PC-3 (cell line): ENCODE data around the gene EIF2A. TPM values are rescaled to one million over a fixed set of nuclear protein-coding genes. Genes with fewer than 3 reads are reported as not detected.

Source experiments
- ATAC-seq: fragments of 200-7000 bp; cut with Tn5 transposase; 2 replicates; pipeline ENCODE4 v1.9.1; 2020; ENCODE audit warnings: mild to moderate bottlenecking, moderate library complexity
- BruUV-seq: library from RNA; stranded (reverse); fragments of 400-500 nt; replicated peaks from 2 replicates; lab custom pipeline; 2021; lab: Mats Ljungman, UMichigan
- CTCF ChIA-PET: fragments of 300-600 bp; sonication (Branson Sonifier 250); formaldehyde crosslinking; loops from one replicate; lab custom pipeline; 2022; ENCODE audit warnings: antibody characterized with exemption; lab: Charles Lee
- POLR2A ChIA-PET: fragments of 300-600 bp; sonication (Branson Sonifier 250); formaldehyde crosslinking; loops from one replicate; lab custom pipeline; 2022; ENCODE audit warnings: antibody characterized with exemption; ENCODE audit not compliant: unreplicated experiment; lab: Charles Lee
- DNase-seq: peaks from one replicate; pipeline ENCODE4 v3.0.0-alpha.2; 2015
- H2AFZ ChIP-seq: fragments of 300-600 bp; sonication (generic); 2 replicates; pipeline ENCODE4 v1.6.0; 2016; ENCODE audit warnings: antibody characterized with exemption, low read length
- H3F3A ChIP-seq: fragments of 300-600 bp; sonication (generic); one replicate; pipeline ENCODE4 v1.6.0; 2017; ENCODE audit warnings: antibody characterized with exemption, low read length, control low read depth, mild to moderate bottlenecking; ENCODE audit not compliant: unreplicated experiment
- H3K27ac ChIP-seq: fragments of 300-600 bp; sonication (generic); 2 replicates; pipeline ENCODE4 v1.5.1; 2016; ENCODE audit warnings: mild to moderate bottlenecking, low read length
- H3K27me3 ChIP-seq: fragments of 300-600 bp; sonication (generic); 2 replicates; pipeline ENCODE4 v1.6.1; 2016; ENCODE audit warnings: low read length, mixed read lengths
- H3K36me3 ChIP-seq: fragments of 300-600 bp; sonication (generic); 2 replicates; pipeline ENCODE4 v1.6.1; 2016; ENCODE audit warnings: low read depth, mixed run types, low read length, mixed read lengths
- H3K4me1 ChIP-seq: fragments of 300-600 bp; sonication (generic); 2 replicates; pipeline ENCODE4 v1.5.1; 2016; ENCODE audit warnings: low read length; ENCODE audit not compliant: insufficient read depth
- H3K4me2 ChIP-seq: fragments of 300-600 bp; sonication (generic); 2 replicates; pipeline ENCODE4 v1.6.0; 2016; ENCODE audit warnings: low read length
- H3K4me3 ChIP-seq: fragments of 300-600 bp; sonication (generic); 2 replicates; pipeline ENCODE4 v1.5.1; 2016; ENCODE audit warnings: mild to moderate bottlenecking, low read length, mixed read lengths
- H3K79me2 ChIP-seq: fragments of 300-600 bp; sonication (generic); 2 replicates; pipeline ENCODE4 v1.6.1; 2017; ENCODE audit warnings: low read length, mixed read lengths
- H3K9ac ChIP-seq: fragments of 300-600 bp; sonication (generic); 2 replicates; pipeline ENCODE4 v1.6.0; 2016; ENCODE audit warnings: mild to moderate bottlenecking, low read length
- H3K9me2 ChIP-seq: fragments of 300-600 bp; sonication (generic); replicated peaks from 2 replicates; pipeline ENCODE4 v1.6.1; 2016; ENCODE audit warnings: mixed run types, low read length, mixed read lengths
- H3K9me3 ChIP-seq: fragments of 300-600 bp; sonication (generic); 2 replicates; pipeline ENCODE4 v1.6.1; 2016; ENCODE audit warnings: low read length, mixed read lengths
- H4K20me1 ChIP-seq: fragments of 300-600 bp; sonication (generic); 2 replicates; pipeline ENCODE4 v1.6.1; 2016; ENCODE audit warnings: low read length, mixed read lengths
- EZH2 ChIP-seq: fragments of 300-600 bp; sonication (generic); IDR thresholded peaks from one replicate; pipeline ENCODE4 v1.6.1; 2017; ENCODE audit warnings: antibody characterized with exemption, mild to moderate bottlenecking, low read length; ENCODE audit not compliant: unreplicated experiment
- EZH2phosphoT487 ChIP-seq: fragments of 300-600 bp; sonication (generic); IDR thresholded peaks from 2 replicates; pipeline ENCODE4 v1.6.1; 2018; ENCODE audit warnings: mild to moderate bottlenecking, antibody characterized with exemption, low read length, borderline replicate concordance
- intact Hi-C: fragments of 100-400 bp; cut with micrococcal nuclease; formaldehyde crosslinking; loops from 2 replicates; pipeline ENCODE4 v1.9.0; 2023
- total RNA-seq: library from RNA; depleted of rRNA; stranded (reverse); fragments of >200 nt; gene quantifications from 2 replicates; pipeline ENCODE4 v1.2.3, GENCODE V29; 2014
- TF ChIP-seq, protein P1 (sequence below): fragments of 300-600 bp; sonication (generic); conservative IDR thresholded peaks from 2 replicates; pipeline ENCODE4 v1.5.1; 2017; ENCODE audit warnings: antibody characterized with exemption, low read depth, mild to moderate bottlenecking, low read length

The EIF2A gene
- total RNA-seq, 1 experiment from 2014 or later, result 92.4 TPM

DNA sequence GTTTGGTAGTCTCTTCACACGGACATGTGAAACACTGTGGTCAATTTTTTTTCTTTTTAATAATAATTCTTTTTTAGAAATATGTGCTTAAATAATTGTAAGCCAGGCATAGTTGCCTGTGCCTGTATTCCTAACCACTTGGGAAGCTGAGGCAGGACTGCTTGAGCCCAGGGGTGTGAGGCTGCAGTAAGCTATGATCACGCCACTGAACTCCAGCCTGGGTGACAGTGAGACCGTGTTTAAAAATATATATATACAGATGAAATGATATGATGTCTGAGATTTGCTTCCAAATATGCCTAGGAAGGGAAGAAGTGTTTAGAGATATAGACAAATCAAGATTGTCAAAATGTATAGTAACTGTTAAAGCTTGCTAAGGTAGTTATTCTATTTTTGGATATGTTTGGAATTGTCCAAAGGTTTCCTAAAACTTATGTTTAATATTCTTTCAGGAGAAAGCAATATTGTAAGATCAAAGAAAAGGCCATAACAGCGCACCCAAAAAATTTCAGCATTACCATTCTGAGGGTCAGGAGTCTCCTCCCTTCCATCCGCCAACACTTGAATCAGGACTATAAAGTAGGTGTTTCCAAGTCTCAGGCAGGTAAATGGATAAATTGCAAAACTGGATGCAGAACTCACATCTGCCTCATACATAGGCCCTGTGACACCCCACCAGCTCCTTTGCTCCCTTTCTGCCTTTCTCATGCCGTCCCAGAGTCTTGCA is 56.0 kb downstream of the EIF2A start:
- peaks cover 92% of the 10 kb centered on the region for H3K79me2 ChIP-seq
- H3K27ac ChIP-seq, result peak overlapping the region; percentile 85
- intact Hi-C loops, result loop anchor here (2.0 to 5.0 kb wide), 3 partner anchors 56 to 160 kb away; partner anchors contain the start of genes EIF2A, ERICH6, SERP1 and SIAH2
- BruUV-seq, result TSS peak; percentile 92
- no peak for TF ChIP-seq EZH2
- TF ChIP-seq EZH2phosphoT487, result no peak
- TF ChIP-seq, protein P1, sequence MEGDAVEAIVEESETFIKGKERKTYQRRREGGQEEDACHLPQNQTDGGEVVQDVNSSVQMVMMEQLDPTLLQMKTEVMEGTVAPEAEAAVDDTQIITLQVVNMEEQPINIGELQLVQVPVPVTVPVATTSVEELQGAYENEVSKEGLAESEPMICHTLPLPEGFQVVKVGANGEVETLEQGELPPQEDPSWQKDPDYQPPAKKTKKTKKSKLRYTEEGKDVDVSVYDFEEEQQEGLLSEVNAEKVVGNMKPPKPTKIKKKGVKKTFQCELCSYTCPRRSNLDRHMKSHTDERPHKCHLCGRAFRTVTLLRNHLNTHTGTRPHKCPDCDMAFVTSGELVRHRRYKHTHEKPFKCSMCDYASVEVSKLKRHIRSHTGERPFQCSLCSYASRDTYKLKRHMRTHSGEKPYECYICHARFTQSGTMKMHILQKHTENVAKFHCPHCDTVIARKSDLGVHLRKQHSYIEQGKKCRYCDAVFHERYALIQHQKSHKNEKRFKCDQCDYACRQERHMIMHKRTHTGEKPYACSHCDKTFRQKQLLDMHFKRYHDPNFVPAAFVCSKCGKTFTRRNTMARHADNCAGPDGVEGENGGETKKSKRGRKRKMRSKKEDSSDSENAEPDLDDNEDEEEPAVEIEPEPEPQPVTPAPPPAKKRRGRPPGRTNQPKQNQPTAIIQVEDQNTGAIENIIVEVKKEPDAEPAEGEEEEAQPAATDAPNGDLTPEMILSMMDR, result no peak
- H3K4me1 ChIP-seq, result peaks cover 50% of the 10 kb centered on the region
- ChIA-PET POLR2A (interaction anchor here (0.6 to 0.7 kb wide), 2 partner anchors 652 to 1213 kb away, joined by 3 read pairs; no protein-coding TSS in a partner anchor), CTCF (interaction anchor here (0.8 kb wide), 1 partner anchor 16 kb away, joined by 5 read pairs; no protein-coding TSS in a partner anchor)
- peak overlapping the region; percentile 94 for H3K4me2 ChIP-seq
- peaks cover 15% of the 10 kb centered on the region for H3F3A ChIP-seq
- H4K20me1 ChIP-seq, result peaks cover 30% of the 10 kb centered on the region
- H2AFZ ChIP-seq, result peak overlapping the region; percentile 77
- peak overlapping the region; percentile 94 for H3K4me3 ChIP-seq
- H3K9me2 ChIP-seq, result no peaks in the 10 kb centered on the region
- H3K9ac ChIP-seq, result peak overlapping the region; percentile 93
- H3K36me3 ChIP-seq, result peaks cover 16% of the 10 kb centered on the region; the same call in 1 of the 2 replicates
- no peaks in the 10 kb centered on the region for H3K27me3 ChIP-seq
- H3K9me3 ChIP-seq, result no peaks in the 10 kb centered on the region
- ATAC-seq (peak; percentile 1; the same call in 1 of the 2 replicates), DNase-seq (no peak)

DNA sequence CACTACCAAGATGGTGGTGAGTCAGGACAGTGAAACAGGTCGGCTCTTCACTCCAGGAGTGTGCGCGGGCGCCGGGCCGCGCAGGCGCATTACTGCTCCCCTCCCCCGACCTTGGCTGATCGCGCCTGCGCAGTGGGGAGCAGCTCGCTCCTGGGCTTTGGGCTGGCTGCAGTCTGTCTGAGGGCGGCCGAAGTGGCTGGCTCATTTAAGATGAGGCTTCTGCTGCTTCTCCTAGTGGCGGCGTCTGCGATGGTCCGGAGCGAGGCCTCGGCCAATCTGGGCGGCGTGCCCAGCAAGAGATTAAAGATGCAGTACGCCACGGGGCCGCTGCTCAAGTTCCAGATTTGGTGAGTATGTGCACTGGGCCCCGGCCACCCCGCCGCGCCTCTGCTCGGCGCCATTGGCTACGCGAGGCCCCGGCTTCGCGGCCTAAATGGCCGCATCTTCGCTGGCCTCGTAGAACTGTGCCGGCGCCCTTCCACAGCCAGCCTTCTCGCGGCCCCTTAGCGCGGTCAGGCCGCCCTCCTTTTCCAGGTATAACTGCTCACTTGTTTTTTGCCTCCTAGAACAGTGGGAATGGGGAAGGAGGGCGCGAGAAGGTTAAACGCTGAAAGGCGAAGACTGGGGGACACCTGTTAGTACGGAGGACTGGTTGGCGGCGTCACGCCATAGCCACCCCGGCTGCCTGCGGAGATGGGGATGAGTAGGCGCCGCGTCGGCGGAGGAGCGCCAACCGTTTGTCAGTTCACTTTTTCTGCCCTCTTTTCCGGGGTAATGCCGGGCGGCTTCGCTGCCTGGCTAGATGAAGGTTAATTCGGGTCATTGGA is 56.8 kb downstream of the EIF2A start, which contains the start of gene SELENOT:
Gene SELENOT (plus strand): TSS at position 169 of the 827 bp plus-strand sequence. CDS start 42 bp downstream, at position 211.
- Histone ChIP-seq H3K9me3 (no peaks in the 10 kb centered on the region), H3K36me3 (peaks cover 22% of the 10 kb centered on the region; the same call in 1 of the 2 replicates), H3K4me2 (peak within 1 kb of the TSS; percentile 94), H3K9me2 (no peaks in the 10 kb centered on the region), H3K27me3 (no peaks in the 10 kb centered on the region), H3F3A (peaks cover 15% of the 10 kb centered on the region), H3K4me1 (peaks cover 42% of the 10 kb centered on the region), H4K20me1 (peaks cover 37% of the 10 kb centered on the region), H3K4me3 (peak within 1 kb of the TSS; percentile 94), H3K9ac (peak within 1 kb of the TSS; percentile 93), H3K27ac (peak within 1 kb of the TSS; percentile 85), H2AFZ (peak within 1 kb of the TSS; percentile 77), H3K79me2 (peaks cover 92% of the 10 kb centered on the region)
- peak; percentile 97 for DNase-seq
- TF ChIP-seq, protein P1, result peak; percentile 40
- TF ChIP-seq EZH2phosphoT487, result no peak
- intact Hi-C loops, result loop anchor here (2.0 to 5.0 kb wide), 3 partner anchors 57 to 159 kb away; partner anchors contain the start of genes EIF2A, ERICH6, SERP1 and SIAH2
- ChIA-PET CTCF (no interaction called here), POLR2A (interaction anchor here (0.6 kb wide), 1 partner anchor 651 kb away, joined by 3 read pairs; no protein-coding TSS in a partner anchor)
- BruUV-seq, result no TSS peak
- peak; percentile 69 for ATAC-seq
